IPS DF 19.7 (cell line): Measurements from ENCODE around the gene DUS1L.

ENCODE experiments used
- DNase-seq: peaks from one replicate; pipeline ENCODE4 v3.0.0-alpha.2; 2013; ENCODE audit warnings: low read depth, low spot score

The DUS1L gene

GRCh38 chr17:82012640-82013295, 52.8 kb downstream of the DUS1L start:
- no peak for DNase-seq

- DNase-seq = no peak
These were observed 53.4 kb downstream of the DUS1L start for GRCh38 chr17:82012261-82012639.

GRCh38 chr17:82011617-82012187, 53.9 kb downstream of the DUS1L start:
- no peak for DNase-seq

- DNase-seq = no peak
These were observed 54.8 kb downstream of the DUS1L start for GRCh38 chr17:82010575-82011525.

- no peak for DNase-seq
These were observed 56.2 kb downstream of the DUS1L start for GRCh38 chr17:82009413-82009812.

GRCh38 chr17:82008941-82009405, 56.6 kb downstream of the DUS1L start:
- DNase-seq = no peak

GRCh38 chr17:82008258-82008940, 57.2 kb downstream of the DUS1L start:
- DNase-seq = no peak
